Osteocyte (in vitro differentiated cells): Measurements from ENCODE around the gene TBCE. TPM values are rescaled to one million over a fixed set of nuclear protein-coding genes. Genes with fewer than 3 reads are reported as not detected.

ENCODE experiments used
- DNase-seq: peaks from one replicate; pipeline ENCODE4 v3.0.0; 2021; ENCODE audit warnings: mixed read lengths; ENCODE audit not compliant: unreplicated experiment; ENCODE audit errors: extremely low spot score
- H3K27ac Mint-ChIP-seq: one replicate; pipeline ENCODE4 v1.8.0; 2021; ENCODE audit warnings: mild to moderate bottlenecking, mixed read lengths; ENCODE audit not compliant: unreplicated experiment
- H3K27me3 Mint-ChIP-seq: one replicate; pipeline ENCODE4 v1.8.0; 2021; ENCODE audit warnings: mixed read lengths; ENCODE audit not compliant: unreplicated experiment
- H3K36me3 Mint-ChIP-seq: one replicate; pipeline ENCODE4 v1.8.0; 2021; ENCODE audit warnings: mixed read lengths; ENCODE audit not compliant: unreplicated experiment
- H3K4me1 Mint-ChIP-seq: one replicate; pipeline ENCODE4 v1.8.0; 2021; ENCODE audit warnings: mixed read lengths; ENCODE audit not compliant: unreplicated experiment
- H3K4me3 Mint-ChIP-seq: one replicate; pipeline ENCODE4 v1.8.0; 2021; ENCODE audit warnings: mild to moderate bottlenecking, moderate library complexity, mixed read lengths; ENCODE audit not compliant: unreplicated experiment
- H3K9me3 Mint-ChIP-seq: one replicate; pipeline ENCODE4 v1.8.0; 2021; ENCODE audit warnings: mixed read lengths; ENCODE audit not compliant: unreplicated experiment
- long read RNA-seq: library from polyadenylated mRNA; unstranded; transcript quantifications from one replicate; pipeline ENCODE4 v2.0.0, GENCODE V29; 2021
- total RNA-seq: library from RNA; stranded (reverse); gene quantifications from 2 replicates; pipeline ENCODE4 v1.2.1, GENCODE V29; 2021
- TF ChIP-seq, protein P1 (sequence below): fragments of 200-600 bp; sonication (generic); IDR thresholded peaks from 2 replicates; pipeline ENCODE4 v1.5.0; 2021; ENCODE audit warnings: antibody characterized with exemption, mild to moderate bottlenecking, moderate library complexity

TBCE gene
- 30.3 and 31.8 TPM in 2 replicates for total RNA-seq
- long read RNA-seq, full-length matches to known transcripts: 118 of 130 reads
- long read RNA-seq, partial matches to known transcripts: 3 of 130 reads
- long read RNA-seq, other reads (novel, unspliced or antisense): 9 of 130 reads

DNA sequence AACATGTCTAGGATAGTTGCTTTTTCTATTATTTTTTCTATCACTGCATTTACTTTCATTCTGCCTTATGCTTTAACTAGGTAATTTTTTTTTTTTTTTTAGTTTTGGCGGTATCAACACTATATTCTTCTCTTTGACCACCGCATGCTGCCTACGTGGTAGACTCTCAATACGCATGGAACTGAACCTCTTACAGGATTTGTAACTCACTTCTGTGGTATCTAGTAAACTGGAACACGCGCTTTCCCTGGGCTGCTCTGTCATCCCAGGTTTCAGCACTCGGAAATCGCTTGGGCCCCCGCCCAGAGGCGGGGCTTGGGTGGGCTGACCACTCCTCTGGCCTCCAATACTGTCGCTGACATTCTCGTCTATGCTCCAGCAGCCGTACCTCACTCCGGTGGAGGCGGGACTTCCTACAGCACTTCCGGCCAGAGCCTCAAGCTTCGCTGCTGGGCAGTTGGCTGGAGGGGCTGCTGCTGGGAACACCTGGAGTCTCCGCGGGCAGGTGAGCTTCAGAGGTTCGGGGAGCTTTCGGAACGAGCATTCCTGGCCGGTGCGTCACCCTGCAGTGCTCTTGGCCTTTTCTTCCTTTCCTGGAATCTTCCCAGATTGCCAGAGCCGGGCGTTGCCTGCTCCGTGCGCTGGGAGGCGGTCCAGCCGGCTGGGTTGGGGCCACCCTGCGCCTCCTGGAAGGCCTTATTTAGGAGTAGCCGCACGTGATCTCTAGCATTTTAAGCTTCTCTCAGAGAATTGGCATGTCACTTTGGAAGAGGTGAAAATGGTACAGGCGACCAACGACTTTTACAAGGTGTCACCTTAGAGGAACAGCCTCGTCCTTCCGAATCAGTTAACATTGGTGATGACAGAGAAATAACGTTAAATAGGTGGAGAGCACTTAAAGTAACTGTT, at the start of gene TBCE:
Gene TBCE, plus strand, starts transcription at position 428 of the 909 bp plus-strand sequence. CDS start 12,623 bp downstream, outside the sequence.
- Mint-ChIP-seq H3K27me3 (no peaks in the 10 kb centered on the region), H3K36me3 (peaks cover 8% of the 10 kb centered on the region), H3K9me3 (no peaks in the 10 kb centered on the region), H3K4me3 (peak within 1 kb of the TSS; percentile 94), H3K4me1 (peaks cover 27% of the 10 kb centered on the region), H3K27ac (peak within 1 kb of the TSS; percentile 94)
- TF ChIP-seq, protein P1, sequence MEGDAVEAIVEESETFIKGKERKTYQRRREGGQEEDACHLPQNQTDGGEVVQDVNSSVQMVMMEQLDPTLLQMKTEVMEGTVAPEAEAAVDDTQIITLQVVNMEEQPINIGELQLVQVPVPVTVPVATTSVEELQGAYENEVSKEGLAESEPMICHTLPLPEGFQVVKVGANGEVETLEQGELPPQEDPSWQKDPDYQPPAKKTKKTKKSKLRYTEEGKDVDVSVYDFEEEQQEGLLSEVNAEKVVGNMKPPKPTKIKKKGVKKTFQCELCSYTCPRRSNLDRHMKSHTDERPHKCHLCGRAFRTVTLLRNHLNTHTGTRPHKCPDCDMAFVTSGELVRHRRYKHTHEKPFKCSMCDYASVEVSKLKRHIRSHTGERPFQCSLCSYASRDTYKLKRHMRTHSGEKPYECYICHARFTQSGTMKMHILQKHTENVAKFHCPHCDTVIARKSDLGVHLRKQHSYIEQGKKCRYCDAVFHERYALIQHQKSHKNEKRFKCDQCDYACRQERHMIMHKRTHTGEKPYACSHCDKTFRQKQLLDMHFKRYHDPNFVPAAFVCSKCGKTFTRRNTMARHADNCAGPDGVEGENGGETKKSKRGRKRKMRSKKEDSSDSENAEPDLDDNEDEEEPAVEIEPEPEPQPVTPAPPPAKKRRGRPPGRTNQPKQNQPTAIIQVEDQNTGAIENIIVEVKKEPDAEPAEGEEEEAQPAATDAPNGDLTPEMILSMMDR: peak; percentile 39
- DNase-seq: peak; percentile 97

DNA sequence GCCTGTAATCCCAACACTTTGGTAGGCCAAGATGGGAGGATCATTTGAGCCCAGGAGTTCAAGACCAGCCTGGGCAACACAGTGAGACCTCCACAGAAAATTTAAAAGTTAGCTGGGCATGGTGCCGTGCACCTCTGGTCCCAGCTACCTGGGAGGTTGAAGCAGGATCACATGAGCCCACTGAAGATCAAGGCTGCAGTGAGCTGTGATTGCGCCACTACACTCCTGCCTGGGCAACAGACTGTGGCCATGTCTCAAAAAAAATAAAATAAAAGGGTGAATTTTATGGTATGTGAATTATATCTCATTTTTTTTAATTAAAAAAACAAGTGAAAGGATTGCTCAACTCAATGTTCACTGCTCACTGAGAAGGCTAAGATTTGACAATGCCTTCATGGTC, 48.0 kb upstream of the TBCE start:
- Mint-ChIP-seq H3K4me3 (no peak overlapping the region), H3K27ac (no peak overlapping the region), H3K4me1 (peaks cover 23% of the 10 kb centered on the region), H3K27me3 (no peaks in the 10 kb centered on the region), H3K9me3 (no peaks in the 10 kb centered on the region), H3K36me3 (peaks cover 24% of the 10 kb centered on the region)
- no peak for DNase-seq
- TF ChIP-seq, protein P1: no peak

DNA sequence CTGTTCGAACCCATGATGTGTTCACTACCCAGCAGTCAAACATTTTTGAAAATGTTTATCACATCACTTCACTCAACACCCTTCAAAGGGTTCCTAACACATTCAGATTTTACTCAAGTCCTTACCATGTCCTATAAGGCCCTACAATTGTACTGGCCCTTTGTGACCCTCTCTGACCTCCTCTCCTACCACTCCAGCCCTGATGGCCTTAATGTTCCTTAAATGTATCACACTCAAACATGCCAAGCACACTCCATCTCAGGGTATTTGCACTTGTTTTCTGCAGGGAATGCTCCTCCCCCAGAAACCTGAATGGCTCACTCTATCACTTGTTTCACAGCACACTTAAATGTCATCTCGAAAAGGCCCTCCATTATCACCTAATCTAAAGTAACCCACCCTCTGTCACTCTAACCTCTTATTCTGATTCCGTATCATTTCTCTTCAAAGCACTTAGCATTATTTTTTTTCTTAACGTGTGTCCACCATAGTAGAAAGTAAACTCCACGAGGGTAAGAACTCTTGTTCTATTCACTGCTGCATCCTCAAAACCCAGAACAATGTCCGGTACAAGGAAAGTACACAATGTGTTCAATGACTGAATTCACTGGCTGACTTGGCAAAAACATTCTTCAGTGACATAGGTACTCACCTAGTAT, 46.6 kb upstream of the TBCE start:
- Mint-ChIP-seq H3K9me3 (no peaks in the 10 kb centered on the region), H3K27ac (peak overlapping the region; percentile 6), H3K4me3 (no peak overlapping the region), H3K36me3 (peaks cover 24% of the 10 kb centered on the region), H3K27me3 (no peaks in the 10 kb centered on the region), H3K4me1 (peaks cover 29% of the 10 kb centered on the region)
- DNase-seq: no peak
- TF ChIP-seq, protein P1: no peak

DNA sequence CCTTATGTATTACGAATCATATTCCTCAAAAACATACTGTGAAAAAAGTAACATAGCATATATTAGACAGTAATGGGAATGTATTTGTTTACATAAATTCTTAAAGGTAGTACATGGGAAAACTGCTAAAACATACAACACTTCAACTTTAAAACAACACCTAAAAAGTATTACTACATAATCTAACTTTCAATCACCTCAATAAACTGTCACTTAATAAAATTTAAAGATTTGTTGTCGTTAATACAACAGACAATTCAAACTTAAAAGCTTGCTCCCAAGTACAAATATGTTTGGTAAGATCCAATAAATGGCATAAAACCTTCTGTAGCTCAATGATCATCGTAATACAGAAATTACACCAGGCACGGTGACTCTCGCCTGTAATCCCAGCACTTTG, 42.9 kb upstream of the TBCE start:
- Mint-ChIP-seq H3K9me3 (no peaks in the 10 kb centered on the region), H3K27ac (peak overlapping the region; percentile 77), H3K36me3 (peaks cover 13% of the 10 kb centered on the region), H3K4me1 (peaks cover 34% of the 10 kb centered on the region), H3K27me3 (no peaks in the 10 kb centered on the region), H3K4me3 (peak overlapping the region; percentile 28)
- TF ChIP-seq, protein P1: no peak
- no peak for DNase-seq

DNA sequence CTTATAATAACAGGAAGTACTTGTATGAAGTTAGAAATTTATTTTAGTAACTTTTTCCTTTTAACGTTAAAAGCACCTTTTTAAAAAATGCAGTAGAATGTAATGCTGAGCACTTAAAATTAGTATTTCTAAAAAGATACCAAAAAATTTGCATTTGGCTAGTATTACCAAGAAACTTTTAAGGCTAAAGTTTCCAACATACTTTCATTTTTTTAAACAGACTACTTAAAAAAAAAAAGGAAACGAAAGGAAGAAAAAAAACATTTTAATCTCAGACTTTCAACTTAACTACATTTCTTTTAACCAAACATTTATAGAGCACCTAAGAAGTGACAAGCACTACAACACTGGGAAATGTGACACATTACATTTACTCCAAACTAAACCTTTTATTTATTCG, 42.1 kb upstream of the TBCE start:
- H3K27me3 Mint-ChIP-seq: no peaks in the 10 kb centered on the region
- H3K4me1 Mint-ChIP-seq: peaks cover 34% of the 10 kb centered on the region
- H3K36me3 Mint-ChIP-seq: peaks cover 13% of the 10 kb centered on the region
- peak overlapping the region; percentile 94 for H3K4me3 Mint-ChIP-seq
- TF ChIP-seq, protein P1: no peak
- H3K9me3 Mint-ChIP-seq: no peaks in the 10 kb centered on the region
- no peak overlapping the region for H3K27ac Mint-ChIP-seq
- DNase-seq: no peak
